Parathyroid adenoma (tissue), 2 donors: ENCODE data around the gene KATNIP.

Experiments used
- H2AFZ ChIP-seq: fragments of 300-600 bp; sonication (generic); one replicate; pipeline ENCODE4 v1.7.0; 2017; ENCODE audit warnings: antibody characterized with exemption, mild to moderate bottlenecking
- H3K27ac ChIP-seq: fragments of 300-600 bp; sonication (generic); one replicate; pipeline ENCODE4 v1.7.0; 2017
- H3K27me3 ChIP-seq: fragments of 300-600 bp; sonication (generic); one replicate; pipeline ENCODE4 v1.7.0; 2017; ENCODE audit warnings: low read length; ENCODE audit not compliant: control insufficient read depth, insufficient read depth
- H3K36me3 ChIP-seq: fragments of 300-600 bp; sonication (generic); one replicate; pipeline ENCODE4 v1.7.0; 2017; ENCODE audit warnings: low read length; ENCODE audit not compliant: control insufficient read depth, insufficient read depth
- H3K4me1 ChIP-seq: fragments of 300-600 bp; sonication (generic); one replicate; pipeline ENCODE4 v1.7.0; 2017; ENCODE audit warnings: control low read depth
- H3K4me2 ChIP-seq: fragments of 300-600 bp; sonication (generic); one replicate; pipeline ENCODE4 v1.7.0; 2017; ENCODE audit warnings: low read length
- H3K4me3 ChIP-seq: fragments of 300-600 bp; sonication (generic); one replicate; pipeline ENCODE4 v1.7.0; 2017; ENCODE audit warnings: low read depth, low read length
- H3K79me2 ChIP-seq: fragments of 300-600 bp; sonication (generic); one replicate; pipeline ENCODE4 v1.7.0; 2017; ENCODE audit warnings: control low read depth
- H3K9ac ChIP-seq: fragments of 300-600 bp; sonication (generic); one replicate; pipeline ENCODE4 v1.7.0; 2017; ENCODE audit warnings: mild to moderate bottlenecking
- H3K9me3 ChIP-seq: fragments of 300-600 bp; sonication (generic); one replicate; pipeline ENCODE4 v1.7.0; 2017; ENCODE audit warnings: low read length; ENCODE audit not compliant: control insufficient read depth
- TF ChIP-seq, protein P1 (sequence below): fragments of 300-600 bp; sonication (generic); IDR thresholded peaks from one replicate; pipeline ENCODE4 v1.7.0; 2017; ENCODE audit warnings: antibody characterized with exemption, mild to moderate bottlenecking
- donor health status: primary hyperparathyroidism.

The KATNIP gene

DNA sequence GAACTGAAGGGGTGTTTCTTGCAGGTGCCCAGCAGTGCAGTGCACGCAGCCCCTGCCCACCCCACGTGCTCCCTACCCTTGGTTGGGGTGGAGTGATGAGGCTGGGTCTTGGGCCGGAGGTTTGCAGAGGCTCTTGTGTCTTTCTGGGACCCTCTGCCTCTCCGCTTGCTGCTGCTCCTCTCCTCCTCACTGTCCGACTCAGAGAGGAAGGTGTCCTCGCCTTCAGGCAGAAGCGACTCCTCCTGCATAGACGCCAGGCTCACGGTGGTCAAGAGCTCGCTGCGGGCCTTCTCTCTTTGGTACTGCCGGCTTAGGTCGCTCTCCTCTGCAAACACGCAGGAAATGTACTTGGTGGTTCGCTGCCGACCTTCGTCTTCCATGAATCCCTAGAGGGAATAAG lies 43.2 kb upstream of the KATNIP start:
- Histone ChIP-seq H3K9me3 (no peaks in the 10 kb centered on the region), H3K36me3 (no peaks in the 10 kb centered on the region), H2AFZ (no peak overlapping the region), H3K4me1 (peaks cover 7% of the 10 kb centered on the region), H3K27ac (no peak overlapping the region), H3K9ac (no peak overlapping the region), H3K4me3 (no peak overlapping the region), H3K27me3 (no peaks in the 10 kb centered on the region), H3K4me2 (no peak overlapping the region), H3K79me2 (no peaks in the 10 kb centered on the region)
- TF ChIP-seq, protein P1, sequence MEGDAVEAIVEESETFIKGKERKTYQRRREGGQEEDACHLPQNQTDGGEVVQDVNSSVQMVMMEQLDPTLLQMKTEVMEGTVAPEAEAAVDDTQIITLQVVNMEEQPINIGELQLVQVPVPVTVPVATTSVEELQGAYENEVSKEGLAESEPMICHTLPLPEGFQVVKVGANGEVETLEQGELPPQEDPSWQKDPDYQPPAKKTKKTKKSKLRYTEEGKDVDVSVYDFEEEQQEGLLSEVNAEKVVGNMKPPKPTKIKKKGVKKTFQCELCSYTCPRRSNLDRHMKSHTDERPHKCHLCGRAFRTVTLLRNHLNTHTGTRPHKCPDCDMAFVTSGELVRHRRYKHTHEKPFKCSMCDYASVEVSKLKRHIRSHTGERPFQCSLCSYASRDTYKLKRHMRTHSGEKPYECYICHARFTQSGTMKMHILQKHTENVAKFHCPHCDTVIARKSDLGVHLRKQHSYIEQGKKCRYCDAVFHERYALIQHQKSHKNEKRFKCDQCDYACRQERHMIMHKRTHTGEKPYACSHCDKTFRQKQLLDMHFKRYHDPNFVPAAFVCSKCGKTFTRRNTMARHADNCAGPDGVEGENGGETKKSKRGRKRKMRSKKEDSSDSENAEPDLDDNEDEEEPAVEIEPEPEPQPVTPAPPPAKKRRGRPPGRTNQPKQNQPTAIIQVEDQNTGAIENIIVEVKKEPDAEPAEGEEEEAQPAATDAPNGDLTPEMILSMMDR = no peak

- TF ChIP-seq, protein P1 = no peak
- H3K79me2 ChIP-seq = no peaks in the 10 kb centered on the region
- no peak overlapping the region for H3K4me2 ChIP-seq
- H3K4me3 ChIP-seq = no peak overlapping the region
- no peaks in the 10 kb centered on the region for H3K36me3 ChIP-seq
- peak overlapping the region; percentile 36 for H3K27ac ChIP-seq
- H3K9me3 ChIP-seq = no peaks in the 10 kb centered on the region
- H3K4me1 ChIP-seq = peaks cover 15% of the 10 kb centered on the region
- H3K9ac ChIP-seq = no peak overlapping the region
- no peak overlapping the region for H2AFZ ChIP-seq
- H3K27me3 ChIP-seq = no peaks in the 10 kb centered on the region
These were observed 41.5 kb upstream of the KATNIP start for GRCh38 chr16:27508476-27508875.

DNA sequence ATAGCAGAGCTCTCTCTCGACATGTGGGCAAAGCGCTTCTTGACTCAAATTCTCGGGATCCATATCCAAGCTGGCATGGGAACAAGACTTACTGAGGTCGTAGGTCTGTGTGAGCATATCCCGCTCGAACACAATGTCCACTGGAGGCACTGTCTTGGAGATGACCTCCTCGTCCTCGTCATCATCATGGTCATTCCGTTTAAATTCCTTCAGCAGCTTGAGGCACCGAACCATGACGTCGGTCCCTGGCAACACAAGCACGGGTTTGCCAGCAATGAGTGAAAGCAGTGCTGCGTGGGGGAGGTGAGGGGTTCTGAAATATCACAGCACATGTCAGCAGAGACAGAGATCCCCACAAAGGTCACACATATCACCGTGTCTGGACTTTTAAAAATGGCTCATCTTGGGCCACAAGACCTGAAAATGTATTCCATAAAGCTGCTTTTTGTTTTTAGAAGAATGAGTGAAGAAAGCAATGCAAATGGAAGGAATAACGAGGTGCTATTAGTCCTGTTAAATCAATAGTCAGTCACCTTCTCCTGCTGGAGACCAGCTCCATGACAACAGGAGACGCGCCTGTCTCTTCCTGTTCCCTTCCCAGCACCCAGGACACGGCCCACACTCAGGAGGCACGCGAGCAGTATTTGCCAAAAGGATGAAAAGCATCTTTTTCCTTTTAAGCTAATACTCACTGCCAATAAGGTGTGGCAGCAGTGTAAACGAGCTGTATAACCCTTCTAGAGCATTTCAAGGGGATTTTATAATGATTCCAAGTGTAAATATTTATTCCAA lies 38.1 kb upstream of the KATNIP start:
- Histone ChIP-seq H2AFZ (no peak overlapping the region), H3K9ac (no peak overlapping the region), H3K27me3 (no peaks in the 10 kb centered on the region), H3K27ac (peak overlapping the region; percentile 50), H3K4me1 (peaks cover 15% of the 10 kb centered on the region), H3K4me2 (no peak overlapping the region), H3K79me2 (no peaks in the 10 kb centered on the region), H3K36me3 (no peaks in the 10 kb centered on the region), H3K4me3 (no peak overlapping the region), H3K9me3 (no peaks in the 10 kb centered on the region)
- TF ChIP-seq, protein P1 = peak; percentile 39

GRCh38 chr16:27514806-27515205 lies 35.1 kb upstream of the KATNIP start:
- Histone ChIP-seq H3K4me1 (peaks cover 12% of the 10 kb centered on the region), H3K27ac (no peak overlapping the region), H3K27me3 (no peaks in the 10 kb centered on the region), H3K4me2 (no peak overlapping the region), H3K4me3 (no peak overlapping the region), H3K9ac (no peak overlapping the region), H3K36me3 (no peaks in the 10 kb centered on the region), H2AFZ (no peak overlapping the region), H3K9me3 (no peaks in the 10 kb centered on the region), H3K79me2 (no peaks in the 10 kb centered on the region)
- TF ChIP-seq, protein P1 = no peak

GRCh38 chr16:27515874-27516353 lies 34.0 kb upstream of the KATNIP start:
- TF ChIP-seq, protein P1 = peak; percentile 32
- Histone ChIP-seq H3K9me3 (no peaks in the 10 kb centered on the region), H3K79me2 (no peaks in the 10 kb centered on the region), H3K27me3 (no peaks in the 10 kb centered on the region), H3K4me3 (no peak overlapping the region), H3K9ac (no peak overlapping the region), H3K36me3 (no peaks in the 10 kb centered on the region), H3K4me1 (peaks cover 12% of the 10 kb centered on the region), H3K27ac (no peak overlapping the region), H3K4me2 (no peak overlapping the region), H2AFZ (no peak overlapping the region)
